GM12878 (cell line): Measurements from ENCODE around the gene PORCN.

Source experiments
- BACH1 ChIP-seq: fragments of 450-650 bp; IDR thresholded peaks from 2 replicates; pipeline ENCODE4 v1.6.1; 2017; ENCODE audit warnings: mild to moderate bottlenecking, borderline replicate concordance
- CEBPB ChIP-seq, 2 experiments: fragments of 150-350 bp in 1 of 2; IDR thresholded peaks; 2 replicates each; pipeline ENCODE4 v1.6.1; 2012 to 2014; ENCODE audit warnings: low read depth in 2 of 2, low read length in 2 of 2, borderline replicate concordance in 1 of 2, inconsistent platforms in 1 of 2
- CHD4 ChIP-seq: fragments of 200-600 bp; sonication (generic); IDR thresholded peaks from 2 replicates; pipeline ENCODE4 v1.6.1; 2016; ENCODE audit warnings: mild to moderate bottlenecking
- CTCF ChIP-seq, 3 experiments: IDR thresholded peaks in 2 of 3; conservative IDR thresholded peaks in 1 of 3; 2 replicates each; pipeline ENCODE4 v1.5.1; 2011; ENCODE audit warnings: low read depth in 3 of 3, low read length in 3 of 3, mild to moderate bottlenecking in 3 of 3, control low read depth in 2 of 3, moderate library complexity in 2 of 3, inconsistent platforms in 1 of 3, mixed read lengths in 1 of 3; ENCODE audit not compliant: control insufficient read depth in 2 of 3, insufficient read depth in 1 of 3; ENCODE audit errors: extremely low read depth in 1 of 3
- FOXK2 ChIP-seq: fragments of 450-650 bp; IDR thresholded peaks from 2 replicates; pipeline ENCODE4 v1.6.1; 2017; ENCODE audit warnings: mild to moderate bottlenecking, moderate library complexity
- HDAC6 ChIP-seq: fragments of 200-600 bp; sonication (generic); IDR thresholded peaks from one replicate; pipeline ENCODE4 v1.8.0; 2017; ENCODE audit warnings: antibody characterized with exemption; ENCODE audit not compliant: unreplicated experiment
- JUND ChIP-seq: IDR thresholded peaks from 2 replicates; pipeline ENCODE4 v1.6.1; 2012; ENCODE audit warnings: low read depth, mild to moderate bottlenecking, low read length, improper control_type of control experiment, moderate library complexity
- NFYB ChIP-seq: IDR thresholded peaks from 2 replicates; pipeline ENCODE4 v1.6.1; 2011; ENCODE audit warnings: low read depth, mild to moderate bottlenecking, low read length, improper control_type of control experiment, moderate library complexity; ENCODE audit not compliant: insufficient read depth
- POLR2AphosphoS5 ChIP-seq: IDR thresholded peaks from 2 replicates; pipeline ENCODE4 v1.6.1; 2011; ENCODE audit warnings: mild to moderate bottlenecking, low read length, inconsistent platforms
- RAD21 ChIP-seq: IDR thresholded peaks from 2 replicates; pipeline ENCODE4 v1.6.1; 2011; ENCODE audit warnings: mild to moderate bottlenecking, low read depth, low read length, moderate library complexity; ENCODE audit not compliant: insufficient read depth
- REST ChIP-seq: IDR thresholded peaks from 2 replicates; pipeline ENCODE4 v1.6.1; 2012; ENCODE audit warnings: mild to moderate bottlenecking, low read depth, low read length
- SMC3 ChIP-seq: IDR thresholded peaks from 2 replicates; pipeline ENCODE4 v1.6.1; 2011; ENCODE audit warnings: low read length, improper control_type of control experiment, borderline replicate concordance
- STAT3 ChIP-seq: IDR thresholded peaks from 2 replicates; pipeline ENCODE4 v1.6.1; 2011; ENCODE audit warnings: low read depth, low read length, improper control_type of control experiment
- TAF1 ChIP-seq: IDR thresholded peaks from 2 replicates; pipeline ENCODE4 v1.6.1; 2011; ENCODE audit warnings: mild to moderate bottlenecking, low read depth, low read length, borderline replicate concordance

GRCh38 chrX:48472225-48472624 is 36.6 kb upstream of the PORCN start:
- TF ChIP-seq HDAC6 (no peak), FOXK2 (no peak), CHD4 (no peak), BACH1 (no peak), SMC3 (no peak), CTCF (IDR thresholded peaks at IDR 0.05 in 2 of 3, conservative IDR thresholded peaks at IDR 0.05 in 1 of 3; ENCODE audit: control insufficient read depth in 2 of 3, extremely low read depth in 1 of 3, insufficient read depth in 1 of 3, low read depth in 3 of 3, low read length in 3 of 3) (no peak), TAF1 (no peak), REST (no peak), NFYB (no peak), CEBPB (IDR thresholded peaks at IDR 0.05; ENCODE audit: borderline replicate concordance in 1 of 2, low read depth in 2 of 2, low read length in 2 of 2) (no peak), STAT3 (no peak), JUND (no peak), RAD21 (no peak), POLR2AphosphoS5 (no peak)
